ENCODE results near the gene OR2T35. TPM values are rescaled to one million over a fixed set of nuclear protein-coding genes. Genes with fewer than 3 reads are reported as not detected.

The OR2T35 gene
- total RNA-seq, 1 donor from 2014 or later = not detected

GRCh38 chr1:248622570-248623001, 22.5 kb downstream of the OR2T35 start:
- no peaks in the 10 kb centered on the region for H3K79me2 ChIP-seq (ENCODE audit: insufficient read depth, low read length)
- Mint-ChIP-seq H3K9me3 (ENCODE audit: unreplicated experiment) (peaks cover 4% of the 10 kb centered on the region), H3K27ac (ENCODE audit: unreplicated experiment) (no peak overlapping the region), H3K27me3 (ENCODE audit: low read depth, unreplicated experiment) (no peaks in the 10 kb centered on the region), H3K4me1 (ENCODE audit: low read depth, unreplicated experiment) (no peaks in the 10 kb centered on the region), H3K4me3 (ENCODE audit: unreplicated experiment) (no peak overlapping the region), H3K36me3 (ENCODE audit: low read depth, unreplicated experiment) (no peaks in the 10 kb centered on the region)
- peak; percentile 34 for FAIRE-seq
- H3K9ac ChIP-seq (ENCODE audit: low read length) = no peak overlapping the region
- H3K27me3 ChIP-seq (ENCODE audit: insufficient read depth, low read length) = no peaks in the 10 kb centered on the region
- H3K27ac ChIP-seq (ENCODE audit: low read depth, low read length) = no peak overlapping the region
- DNase-seq (ENCODE audit: low read depth) = peak; percentile 0
- TF ChIP-seq EZH2 (IDR thresholded peaks at IDR 0.05; ENCODE audit: insufficient read depth, low read length) (no peak), CTCF (IDR thresholded peaks at IDR 0.05; ENCODE audit: insufficient read depth, low read depth, low read length) (no peak)
- no peak overlapping the region for H3K4me3 ChIP-seq (ENCODE audit: insufficient read depth, low read depth, low read length)
- no peaks in the 10 kb centered on the region for H3K36me3 ChIP-seq (ENCODE audit: insufficient read depth, low read length)
- H4K20me1 ChIP-seq (ENCODE audit: insufficient read depth, low read length) = no peaks in the 10 kb centered on the region
- peaks cover 7% of the 10 kb centered on the region for H3K9me3 ChIP-seq (ENCODE audit: insufficient read depth, low read depth, low read length)
- H3K4me1 ChIP-seq (ENCODE audit: insufficient read depth, low read length) = no peaks in the 10 kb centered on the region
- H2AFZ ChIP-seq (ENCODE audit: low read depth, low read length) = no peak overlapping the region
- H3K4me2 ChIP-seq (ENCODE audit: low read length) = no peak overlapping the region

DNA sequence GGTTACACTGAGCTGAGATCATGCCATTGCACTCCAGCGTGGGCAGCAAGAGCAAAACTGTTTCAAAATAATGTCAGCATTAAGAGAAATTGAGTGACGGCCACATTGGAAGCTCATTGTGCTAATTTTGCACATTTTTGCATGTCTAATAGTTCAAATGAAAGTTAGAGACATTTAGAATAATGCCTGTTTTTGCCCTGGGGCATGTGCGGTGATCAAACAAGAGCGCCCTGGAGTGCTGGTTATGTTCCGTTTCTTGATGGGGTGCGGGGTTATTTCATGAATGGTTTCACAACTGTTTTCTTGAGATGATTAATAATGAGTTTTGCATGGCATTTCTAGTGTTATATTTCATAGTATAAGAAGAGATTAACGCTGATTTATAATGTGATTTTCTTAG, 23.3 kb downstream of the OR2T35 start:
- Histone ChIP-seq H3K9ac (ENCODE audit: low read length) (no peak overlapping the region), H3K4me1 (ENCODE audit: insufficient read depth, low read length) (no peaks in the 10 kb centered on the region), H4K20me1 (ENCODE audit: insufficient read depth, low read length) (no peaks in the 10 kb centered on the region), H3K4me2 (ENCODE audit: low read length) (no peak overlapping the region), H3K27ac (ENCODE audit: low read depth, low read length) (no peak overlapping the region), H3K27me3 (ENCODE audit: insufficient read depth, low read length) (no peaks in the 10 kb centered on the region), H3K9me3 (ENCODE audit: insufficient read depth, low read depth, low read length) (peaks cover 3% of the 10 kb centered on the region), H3K79me2 (ENCODE audit: insufficient read depth, low read length) (no peaks in the 10 kb centered on the region), H3K36me3 (ENCODE audit: insufficient read depth, low read length) (no peaks in the 10 kb centered on the region), H2AFZ (ENCODE audit: low read depth, low read length) (no peak overlapping the region), H3K4me3 (ENCODE audit: insufficient read depth, low read depth, low read length) (no peak overlapping the region)
- H3K27ac Mint-ChIP-seq (ENCODE audit: unreplicated experiment) = no peak overlapping the region
- no peak for FAIRE-seq
- no peaks in the 10 kb centered on the region for H3K4me1 Mint-ChIP-seq (ENCODE audit: low read depth, unreplicated experiment)
- TF ChIP-seq EZH2 (IDR thresholded peaks at IDR 0.05; ENCODE audit: insufficient read depth, low read length) (no peak), CTCF (IDR thresholded peaks at IDR 0.05; ENCODE audit: insufficient read depth, low read depth, low read length) (no peak)
- no peaks in the 10 kb centered on the region for H3K36me3 Mint-ChIP-seq (ENCODE audit: low read depth, unreplicated experiment)
- peaks cover 4% of the 10 kb centered on the region for H3K9me3 Mint-ChIP-seq (ENCODE audit: unreplicated experiment)
- H3K4me3 Mint-ChIP-seq (ENCODE audit: unreplicated experiment) = no peak overlapping the region
- DNase-seq (ENCODE audit: low read depth) = no peak
- no peaks in the 10 kb centered on the region for H3K27me3 Mint-ChIP-seq (ENCODE audit: low read depth, unreplicated experiment)

DNA sequence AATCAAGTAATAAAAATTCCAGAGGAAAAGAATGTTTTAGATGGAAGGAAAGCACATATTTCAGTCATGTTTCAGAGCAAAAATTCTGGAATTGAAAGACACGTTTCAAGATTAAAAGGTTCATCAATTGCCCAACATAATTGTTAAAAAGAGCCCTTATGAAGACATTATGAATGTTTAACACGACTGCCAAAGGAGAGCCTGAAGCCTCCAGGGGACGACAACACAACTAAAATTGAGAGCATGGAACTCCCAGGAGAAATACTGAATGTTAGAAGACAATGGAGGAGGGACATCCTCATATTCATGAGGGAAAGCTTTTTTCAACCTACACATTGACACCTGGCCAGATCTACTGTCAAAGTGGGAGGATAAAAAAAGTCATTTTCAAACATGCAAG, 26.2 kb downstream of the OR2T35 start:
- no peaks in the 10 kb centered on the region for H3K9me3 ChIP-seq (ENCODE audit: insufficient read depth, low read depth, low read length)
- no peaks in the 10 kb centered on the region for H3K27me3 ChIP-seq (ENCODE audit: insufficient read depth, low read length)
- TF ChIP-seq EZH2 (IDR thresholded peaks at IDR 0.05; ENCODE audit: insufficient read depth, low read length) (no peak), CTCF (IDR thresholded peaks at IDR 0.05; ENCODE audit: insufficient read depth, low read depth, low read length) (peak; percentile 43)
- no peak overlapping the region for H3K27ac ChIP-seq (ENCODE audit: low read depth, low read length)
- H3K36me3 ChIP-seq (ENCODE audit: insufficient read depth, low read length) = no peaks in the 10 kb centered on the region
- peaks cover 9% of the 10 kb centered on the region for H3K9me3 Mint-ChIP-seq (ENCODE audit: unreplicated experiment)
- no peaks in the 10 kb centered on the region for H3K36me3 Mint-ChIP-seq (ENCODE audit: low read depth, unreplicated experiment)
- DNase-seq (ENCODE audit: low read depth) (no peak), FAIRE-seq (no peak)
- H3K4me1 ChIP-seq (ENCODE audit: insufficient read depth, low read length) = no peaks in the 10 kb centered on the region
- no peaks in the 10 kb centered on the region for H4K20me1 ChIP-seq (ENCODE audit: insufficient read depth, low read length)
- no peaks in the 10 kb centered on the region for H3K79me2 ChIP-seq (ENCODE audit: insufficient read depth, low read length)
- H2AFZ ChIP-seq (ENCODE audit: low read depth, low read length) = no peak overlapping the region
- H3K27ac Mint-ChIP-seq (ENCODE audit: unreplicated experiment) = no peak overlapping the region
- H3K4me2 ChIP-seq (ENCODE audit: low read length) = no peak overlapping the region
- H3K9ac ChIP-seq (ENCODE audit: low read length) = no peak overlapping the region
- H3K4me3 Mint-ChIP-seq (ENCODE audit: unreplicated experiment) = no peak overlapping the region
- H3K4me3 ChIP-seq (ENCODE audit: insufficient read depth, low read depth, low read length) = no peak overlapping the region
- H3K27me3 Mint-ChIP-seq (ENCODE audit: low read depth, unreplicated experiment) = no peaks in the 10 kb centered on the region
- no peaks in the 10 kb centered on the region for H3K4me1 Mint-ChIP-seq (ENCODE audit: low read depth, unreplicated experiment)
